Trophoblast cell (in vitro differentiated cells and primary cell): ENCODE results near the gene HAUS3.

ENCODE experiments used
- DNase-seq, 2 donors: peaks; one replicate each; pipeline ENCODE4 v3.0.0-alpha.2; 2016
- H2AFZ ChIP-seq: 2 replicates; pipeline ENCODE4 v1.6.1; 2013; ENCODE audit warnings: low read length, moderate library complexity, mild to moderate bottlenecking; ENCODE audit not compliant: insufficient read depth, poor library complexity
- H2AK5ac ChIP-seq: 2 replicates; pipeline ENCODE4 v1.6.1; 2013; ENCODE audit warnings: mild to moderate bottlenecking, low read length
- H2BK120ac ChIP-seq: 2 replicates; pipeline ENCODE4 v1.6.1; 2013; ENCODE audit warnings: low read length, mild to moderate bottlenecking, moderate library complexity; ENCODE audit not compliant: insufficient read depth, poor library complexity
- H2BK12ac ChIP-seq: 2 replicates; pipeline ENCODE4 v1.6.1; 2013; ENCODE audit warnings: mild to moderate bottlenecking, low read length, moderate library complexity
- H2BK5ac ChIP-seq: 2 replicates; pipeline ENCODE4 v1.6.1; 2013; ENCODE audit warnings: low read length, low read depth, moderate library complexity, mild to moderate bottlenecking; ENCODE audit not compliant: poor library complexity
- H3K14ac ChIP-seq: 2 replicates; pipeline ENCODE4 v1.6.1; 2013; ENCODE audit warnings: mild to moderate bottlenecking, low read length
- H3K18ac ChIP-seq: 2 replicates; pipeline ENCODE4 v1.6.1; 2013; ENCODE audit warnings: mild to moderate bottlenecking, low read length
- H3K23ac ChIP-seq: 2 replicates; pipeline ENCODE4 v1.6.1; 2013; ENCODE audit warnings: low read length
- H3K27ac ChIP-seq: 2 replicates; pipeline ENCODE4 v1.5.1; 2013; ENCODE audit warnings: low read depth, mild to moderate bottlenecking, inconsistent platforms, low read length, moderate library complexity
- H3K27me3 ChIP-seq: 2 replicates; pipeline ENCODE4 v1.6.1; 2013; ENCODE audit warnings: inconsistent platforms, mild to moderate bottlenecking, low read length, moderate library complexity; ENCODE audit not compliant: insufficient read depth
- H3K36me3 ChIP-seq, 2 experiments: 1 replicate in 1 of 2; 2 replicates in 1 of 2; pipeline ENCODE4 v1.6.1; 2013; ENCODE audit warnings: low read length in 2 of 2, mild to moderate bottlenecking in 2 of 2, moderate library complexity in 1 of 2; ENCODE audit not compliant: insufficient read depth in 2 of 2, control insufficient read depth in 1 of 2
- H3K4ac ChIP-seq: 2 replicates; pipeline ENCODE4 v1.6.1; 2013; ENCODE audit warnings: low read depth, mild to moderate bottlenecking, low read length, moderate library complexity
- H3K4me1 ChIP-seq, 2 experiments: 1 replicate in 1 of 2; 2 replicates in 1 of 2; pipeline ENCODE4 v1.6.1; 2013; ENCODE audit warnings: low read length in 2 of 2, mild to moderate bottlenecking in 2 of 2, moderate library complexity in 1 of 2; ENCODE audit not compliant: insufficient read depth in 2 of 2, control insufficient read depth in 1 of 2
- H3K4me2 ChIP-seq: 2 replicates; pipeline ENCODE4 v1.6.1; 2013; ENCODE audit warnings: inconsistent platforms, mild to moderate bottlenecking, low read length, moderate library complexity
- H3K4me3 ChIP-seq: 2 replicates; pipeline ENCODE4 v1.5.1; 2013; ENCODE audit warnings: mild to moderate bottlenecking, low read depth, low read length, inconsistent platforms
- H3K79me1 ChIP-seq: one replicate; pipeline ENCODE4 v1.6.1; 2013; ENCODE audit warnings: low read length
- H3K79me2 ChIP-seq: 2 replicates; pipeline ENCODE4 v1.6.1; 2013; ENCODE audit warnings: low read length, mild to moderate bottlenecking; ENCODE audit not compliant: control insufficient read depth, insufficient read depth, poor library complexity
- H3K9ac ChIP-seq: 2 replicates; pipeline ENCODE4 v1.6.1; 2013; ENCODE audit warnings: mild to moderate bottlenecking, low read length
- H3K9me3 ChIP-seq: 2 replicates; pipeline ENCODE4 v1.6.1; 2013; ENCODE audit warnings: low read depth, mild to moderate bottlenecking, control low read depth, inconsistent platforms, low read length; ENCODE audit not compliant: insufficient read depth
- H4K12ac ChIP-seq: 2 replicates; pipeline ENCODE4 v1.6.1; 2013; ENCODE audit warnings: low read depth, mild to moderate bottlenecking, low read length, moderate library complexity
- H4K8ac ChIP-seq: 2 replicates; pipeline ENCODE4 v1.6.1; 2013; ENCODE audit warnings: low read depth, mild to moderate bottlenecking, low read length, moderate library complexity
- H4K91ac ChIP-seq: one replicate; pipeline ENCODE4 v1.6.1; 2013; ENCODE audit warnings: low read depth, mild to moderate bottlenecking, low read length, moderate library complexity
- WGBS: extraction: QIAGEN DNeasy Blood & Tissue Kit; methylation state at CpG from one replicate; pipeline ENCODE4 v1.1.7; 2013; ENCODE audit warnings: missing lambda C conversion rate; ENCODE audit not compliant: insufficient read length, insufficient coverage; ENCODE audit errors: extremely low coverage; 5-methylcytosine and 5-hydroxymethylcytosine counted together

The HAUS3 gene

DNA sequence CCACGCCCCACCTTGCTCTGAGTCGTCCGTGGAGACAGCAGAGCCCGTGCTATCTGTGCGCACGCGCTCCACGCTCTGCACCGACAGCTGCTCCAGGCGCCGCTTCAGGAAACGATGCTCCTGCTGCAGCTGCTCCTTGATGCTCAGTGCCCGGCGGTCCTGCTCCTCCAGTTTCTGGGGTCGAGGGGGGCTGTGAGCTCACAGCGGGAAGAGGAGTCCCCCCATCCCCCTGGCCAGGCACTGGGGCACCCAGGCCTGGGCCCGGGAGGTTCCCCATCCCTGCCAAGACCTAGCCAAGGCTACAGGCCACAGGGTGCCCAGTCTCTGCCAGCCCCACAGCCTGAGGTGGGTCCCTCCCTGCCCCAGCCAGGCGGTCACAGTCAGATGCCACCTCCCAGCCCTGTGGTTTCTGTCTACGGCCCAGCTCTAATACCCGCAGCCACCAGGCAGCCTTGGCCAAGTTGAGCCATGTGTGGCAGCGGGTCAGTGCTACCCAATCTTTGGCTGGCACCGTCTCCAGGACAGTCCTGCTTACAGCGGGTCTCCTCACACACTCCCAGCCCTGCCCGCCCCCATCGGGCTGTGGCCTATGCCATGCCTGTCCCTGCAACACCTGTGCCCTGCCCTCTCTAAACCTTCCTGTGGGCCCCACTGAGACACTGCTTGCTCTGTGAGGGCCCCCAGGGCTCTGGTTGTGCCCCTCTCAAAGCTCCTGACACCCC lies 9.3 kb upstream of the HAUS3 start:
- no peak overlapping the region for H4K8ac ChIP-seq
- H3K4ac ChIP-seq = no peak overlapping the region
- DNase-seq = no peak

DNA sequence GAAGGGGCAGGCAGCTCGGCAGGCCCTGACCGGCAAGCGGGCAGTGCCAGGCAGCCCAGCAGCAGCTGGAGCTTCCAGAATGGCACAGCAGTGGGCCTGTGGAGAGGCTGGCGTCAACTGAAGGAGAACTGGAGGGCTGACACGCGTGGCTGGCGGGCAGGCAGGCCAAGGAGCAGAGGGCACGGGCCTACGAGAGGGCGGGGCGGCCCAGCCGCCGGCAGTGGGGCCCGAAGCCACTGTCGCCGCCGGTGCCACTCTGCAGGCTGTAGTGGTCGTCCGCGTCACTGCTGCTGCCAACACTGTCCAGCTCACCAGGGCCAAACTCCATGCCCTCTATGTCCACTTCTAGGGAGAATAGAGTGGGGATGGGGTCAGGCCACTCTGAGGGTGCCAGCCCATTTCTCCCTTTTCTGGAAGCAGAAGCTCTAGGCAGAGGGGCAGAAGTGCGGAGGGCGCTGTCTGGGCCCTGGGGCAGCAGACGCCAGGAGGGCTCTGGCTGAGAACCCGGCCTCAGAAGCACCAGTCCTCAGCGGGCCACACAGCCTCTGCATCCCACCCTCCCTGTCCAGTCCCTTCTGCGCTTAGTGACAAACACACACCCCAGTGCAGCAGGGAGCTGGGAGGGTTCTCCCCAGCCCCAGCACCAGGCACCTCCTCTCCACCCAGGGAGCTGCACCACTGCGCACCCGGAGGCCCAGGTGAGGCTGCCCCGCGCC lies 8.6 kb upstream of the HAUS3 start:
- Histone ChIP-seq H3K4ac (no peak overlapping the region), H3K27me3 (no peaks in the 10 kb centered on the region), H3K23ac (no peak overlapping the region), H2BK120ac (no peak overlapping the region), H3K18ac (no peak overlapping the region), H3K9ac (no peak overlapping the region), H3K9me3 (peaks cover 6% of the 10 kb centered on the region), H3K14ac (no peak overlapping the region), H3K27ac (no peak overlapping the region), H4K8ac (no peak overlapping the region), H3K4me1 (no peaks in the 10 kb centered on the region), H2AFZ (no peak overlapping the region), H2BK12ac (no peak overlapping the region), H3K79me2 (no peaks in the 10 kb centered on the region), H3K36me3 (peaks cover 59 to 60% of the 10 kb centered on the region in 2 experiments), H4K91ac (no peak overlapping the region), H3K79me1 (no peaks in the 10 kb centered on the region), H2BK5ac (no peak overlapping the region), H2AK5ac (no peak overlapping the region), H3K4me3 (no peak overlapping the region), H4K12ac (no peak overlapping the region), H3K4me2 (no peak overlapping the region)
- WGBS = no CpG with 5 or more reads among the region's 30 CpGs
- DNase-seq = no peak

More for the DNA sequence above, 9.3 kb upstream of the HAUS3 start:
- no peak overlapping the region for H3K27ac ChIP-seq
- H3K79me2 ChIP-seq = no peaks in the 10 kb centered on the region
- no CpG with 5 or more reads among the region's 25 CpGs for WGBS
- H3K9ac ChIP-seq = no peak overlapping the region
- no peaks in the 10 kb centered on the region for H3K79me1 ChIP-seq
- H3K4me3 ChIP-seq = no peak overlapping the region
- peaks cover 6% of the 10 kb centered on the region for H3K9me3 ChIP-seq
- no peak overlapping the region for H2BK5ac ChIP-seq
- H3K4me2 ChIP-seq = no peak overlapping the region
- H3K27me3 ChIP-seq = no peaks in the 10 kb centered on the region
- no peak overlapping the region for H2BK120ac ChIP-seq
- no peak overlapping the region for H3K18ac ChIP-seq
- H4K91ac ChIP-seq = no peak overlapping the region
- no peaks in the 10 kb centered on the region for H3K4me1 ChIP-seq
- H2AK5ac ChIP-seq = no peak overlapping the region
- peaks cover 63 to 65% of the 10 kb centered on the region in 2 experiments for H3K36me3 ChIP-seq
- no peak overlapping the region for H2AFZ ChIP-seq
- H2BK12ac ChIP-seq = no peak overlapping the region
- H3K14ac ChIP-seq = no peak overlapping the region
- no peak overlapping the region for H3K23ac ChIP-seq
- no peak overlapping the region for H4K12ac ChIP-seq

DNA sequence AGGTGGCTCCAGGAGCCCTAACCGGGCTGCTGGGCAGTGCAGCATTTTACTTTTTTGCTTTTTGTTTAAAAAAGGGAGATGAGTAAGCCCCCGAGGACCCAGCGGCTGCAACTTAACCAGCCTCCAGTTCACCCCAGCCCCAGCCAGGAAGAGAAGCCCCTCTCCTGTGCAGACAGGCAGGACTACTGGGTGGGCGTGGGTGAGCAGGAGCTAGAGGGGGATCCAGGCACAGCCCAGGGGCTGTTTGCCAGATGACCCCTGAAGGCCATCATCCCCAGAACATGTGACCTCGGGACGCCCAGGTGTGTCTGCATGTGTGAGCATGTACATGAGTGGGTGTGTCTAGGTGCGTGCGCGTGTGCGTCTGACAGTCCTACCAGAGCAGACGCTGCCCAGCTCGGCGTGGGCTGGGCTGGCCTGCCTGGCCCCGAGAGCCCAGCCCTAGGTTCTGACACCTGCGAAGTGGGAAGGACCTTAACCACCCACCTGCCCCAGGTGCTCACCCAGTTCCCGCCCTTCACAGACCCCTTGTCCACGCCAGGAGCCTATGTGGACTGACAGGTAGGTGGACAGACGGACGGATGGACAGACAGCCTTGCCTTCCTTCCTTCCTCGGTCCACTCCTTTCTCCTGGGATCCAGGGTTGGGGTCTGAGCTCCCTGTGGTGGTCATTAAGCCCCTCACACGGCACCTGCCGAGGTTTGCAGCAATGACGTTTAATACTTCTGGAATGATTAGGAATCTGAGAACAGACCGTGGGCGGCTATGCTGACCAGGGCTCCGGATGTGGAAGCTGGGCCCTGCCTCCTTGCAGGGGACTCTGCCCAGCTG lies 7.8 kb upstream of the HAUS3 start:
- Histone ChIP-seq H3K18ac (no peak overlapping the region), H3K4me2 (no peak overlapping the region), H4K91ac (no peak overlapping the region), H3K4me3 (no peak overlapping the region), H3K4me1 (no peaks in the 10 kb centered on the region), H2BK12ac (no peak overlapping the region), H2AK5ac (no peak overlapping the region), H3K9ac (no peak overlapping the region), H3K23ac (no peak overlapping the region), H2AFZ (no peak overlapping the region), H2BK120ac (no peak overlapping the region), H3K27ac (no peak overlapping the region), H3K14ac (no peak overlapping the region), H3K79me2 (no peaks in the 10 kb centered on the region), H3K27me3 (no peaks in the 10 kb centered on the region), H4K12ac (no peak overlapping the region), H3K9me3 (peaks cover 6% of the 10 kb centered on the region), H4K8ac (no peak overlapping the region), H3K4ac (no peak overlapping the region), H3K36me3 (peaks cover 52 to 55% of the 10 kb centered on the region in 2 experiments), H3K79me1 (no peaks in the 10 kb centered on the region), H2BK5ac (no peak overlapping the region)
- WGBS = no CpG with 5 or more reads among the region's 26 CpGs
- no peak for DNase-seq

DNA sequence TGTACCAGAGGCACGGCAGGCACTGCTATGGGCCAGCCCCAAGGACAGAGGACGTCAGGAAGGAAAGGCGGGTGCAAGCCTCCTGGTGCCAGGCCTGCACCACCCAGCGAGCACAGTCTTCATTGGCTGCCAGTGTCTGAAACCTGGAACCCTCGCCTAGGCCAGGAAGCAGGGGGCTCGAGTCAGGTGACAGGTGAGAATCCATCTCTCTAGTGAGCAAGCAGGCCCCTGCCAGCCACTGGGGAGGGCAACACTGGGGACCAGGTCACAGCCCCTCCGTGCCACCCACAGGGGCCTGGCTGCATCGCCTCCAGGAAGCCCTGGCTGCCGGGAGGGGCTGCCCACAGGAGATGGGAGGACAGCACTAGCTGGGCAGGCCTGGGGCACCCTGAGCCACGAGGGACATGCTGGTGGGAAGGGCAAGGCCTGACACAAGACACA lies 6.9 kb upstream of the HAUS3 start:
- Histone ChIP-seq H3K23ac (no peak overlapping the region), H3K4ac (no peak overlapping the region), H2AFZ (no peak overlapping the region), H3K4me2 (no peak overlapping the region), H3K27ac (no peak overlapping the region), H4K12ac (no peak overlapping the region), H3K4me3 (no peak overlapping the region), H3K9ac (no peak overlapping the region), H2BK5ac (no peak overlapping the region), H2BK120ac (no peak overlapping the region), H3K36me3 (peaks cover 50 to 51% of the 10 kb centered on the region in 2 experiments), H3K18ac (no peak overlapping the region), H4K91ac (no peak overlapping the region), H3K4me1 (no peaks in the 10 kb centered on the region), H3K79me1 (no peaks in the 10 kb centered on the region), H4K8ac (no peak overlapping the region), H3K9me3 (peaks cover 6% of the 10 kb centered on the region), H3K79me2 (no peaks in the 10 kb centered on the region), H2BK12ac (no peak overlapping the region), H3K27me3 (no peaks in the 10 kb centered on the region), H3K14ac (no peak overlapping the region), H2AK5ac (no peak overlapping the region)
- no peak for DNase-seq
- no CpG with 5 or more reads among the region's 10 CpGs for WGBS
